Brain microvascular endothelial cell (primary cell): Measurements from ENCODE around the gene CACNA2D4.

Source experiments
- DNase-seq: peaks from one replicate; pipeline ENCODE4 v3.0.0-alpha.2; 2020
- H3K27ac ChIP-seq: fragments of 250-450 bp; sonication (Bioruptor Pico); 2 replicates; pipeline ENCODE4 v1.5.1; 2020; ENCODE audit warnings: mild to moderate bottlenecking, moderate library complexity
- H3K27me3 ChIP-seq: fragments of 250-450 bp; sonication (Bioruptor Pico); replicated peaks from 2 replicates; pipeline ENCODE4 v1.5.1; 2020; ENCODE audit warnings: mild to moderate bottlenecking
- H3K36me3 ChIP-seq: fragments of 250-450 bp; sonication (Bioruptor Pico); replicated peaks from 2 replicates; pipeline ENCODE4 v1.5.1; 2020; ENCODE audit warnings: mild to moderate bottlenecking
- H3K4me3 ChIP-seq: 2 replicates; pipeline ENCODE4 v1.5.1; 2011; ENCODE audit warnings: low read depth, mild to moderate bottlenecking, control low read depth, low read length, moderate library complexity
- CTCF ChIP-seq: IDR thresholded peaks from 2 replicates; pipeline ENCODE4 v1.5.1; 2011; ENCODE audit warnings: low read depth, mild to moderate bottlenecking, moderate library complexity, low read length, control low read depth, inconsistent platforms; ENCODE audit errors: missing control alignments
- in situ Hi-C: cut with HindIII; loops from 2 replicates; pipeline ENCODE4 v1.10.0; 2017; ENCODE audit warnings: low sequenced_read_pairs, low pct_ligation_motif_present

Gene CACNA2D4

GRCh38 chr12:1834186-1834925 is 84.1 kb downstream of the CACNA2D4 start:
- H3K27me3 ChIP-seq: peaks cover 6% of the 10 kb centered on the region
- in situ Hi-C loops: no loop called here
- H3K27ac ChIP-seq: no peak overlapping the region
- no peak for DNase-seq
- no peak for TF ChIP-seq CTCF
- H3K4me3 ChIP-seq: no peak overlapping the region
- H3K36me3 ChIP-seq: no peaks in the 10 kb centered on the region

- Histone ChIP-seq H3K4me3 (no peak overlapping the region), H3K27ac (no peak overlapping the region), H3K27me3 (peaks cover 6% of the 10 kb centered on the region), H3K36me3 (no peaks in the 10 kb centered on the region)
- DNase-seq: no peak
- in situ Hi-C loops: no loop called here
- no peak for TF ChIP-seq CTCF
Measured at GRCh38 chr12:1833596-1834028, 84.8 kb downstream of the CACNA2D4 start.

- no peak for DNase-seq
- peaks cover 6% of the 10 kb centered on the region for H3K27me3 ChIP-seq
- H3K4me3 ChIP-seq: no peak overlapping the region
- in situ Hi-C loops: no loop called here
- H3K27ac ChIP-seq: no peak overlapping the region
- TF ChIP-seq CTCF: no peak
- no peaks in the 10 kb centered on the region for H3K36me3 ChIP-seq
Measured at GRCh38 chr12:1832801-1833595, 85.5 kb downstream of the CACNA2D4 start.

GRCh38 chr12:1830981-1831963 is 87.2 kb downstream of the CACNA2D4 start:
- TF ChIP-seq CTCF: no peak
- no peaks in the 10 kb centered on the region for H3K36me3 ChIP-seq
- peak; percentile 35 for DNase-seq
- in situ Hi-C loops: no loop called here
- no peak overlapping the region for H3K27ac ChIP-seq
- peaks cover 6% of the 10 kb centered on the region for H3K27me3 ChIP-seq
- H3K4me3 ChIP-seq: no peak overlapping the region

- Histone ChIP-seq H3K4me3 (no peak overlapping the region), H3K27me3 (peaks cover 6% of the 10 kb centered on the region), H3K36me3 (no peaks in the 10 kb centered on the region), H3K27ac (no peak overlapping the region)
- no peak for TF ChIP-seq CTCF
- in situ Hi-C loops: no loop called here
- no peak for DNase-seq
Measured at GRCh38 chr12:1830401-1830845, 88.0 kb downstream of the CACNA2D4 start.
